Hepatocyte (in vitro differentiated cells): ENCODE results near the gene DCDC2. TPM values are rescaled to one million over a fixed set of nuclear protein-coding genes. Genes with fewer than 3 reads are reported as not detected.

Experiments used
- DNase-seq: peaks from one replicate; pipeline ENCODE4 v3.0.0-alpha.2; 2016; ENCODE audit warnings: low spot score
- H2AFZ ChIP-seq: fragments of 200-600 bp; sonication (generic); 2 replicates; pipeline ENCODE4 v1.6.0; 2016; ENCODE audit warnings: antibody characterized with exemption, mild to moderate bottlenecking
- H3K27ac ChIP-seq: fragments of 200-600 bp; sonication (generic); 2 replicates; pipeline ENCODE4 v1.5.1; 2016; ENCODE audit warnings: mild to moderate bottlenecking
- H3K27me3 ChIP-seq: fragments of 200-600 bp; sonication (generic); 2 replicates; pipeline ENCODE4 v1.6.1; 2016
- H3K36me3 ChIP-seq: fragments of 200-600 bp; sonication (generic); replicated peaks from 2 replicates; pipeline ENCODE4 v1.5.1; 2016; ENCODE audit warnings: low read depth; ENCODE audit not compliant: insufficient read depth
- H3K4me1 ChIP-seq: fragments of 200-600 bp; sonication (generic); 2 replicates; pipeline ENCODE4 v1.5.1; 2016; ENCODE audit warnings: mild to moderate bottlenecking, moderate library complexity; ENCODE audit not compliant: insufficient read depth
- H3K4me2 ChIP-seq: fragments of 200-600 bp; sonication (generic); 2 replicates; pipeline ENCODE4 v1.6.0; 2016
- H3K4me3 ChIP-seq: fragments of 200-600 bp; sonication (generic); 2 replicates; pipeline ENCODE4 v1.5.1; 2016; ENCODE audit warnings: mild to moderate bottlenecking
- H3K79me2 ChIP-seq: fragments of 200-600 bp; sonication (generic); 2 replicates; pipeline ENCODE4 v1.6.0; 2017; ENCODE audit warnings: mild to moderate bottlenecking
- H3K9me2 ChIP-seq: fragments of 200-600 bp; sonication (generic); replicated peaks from 2 replicates; pipeline ENCODE4 v1.6.0; 2017; ENCODE audit warnings: mild to moderate bottlenecking; ENCODE audit not compliant: insufficient read depth
- H3K9me3 ChIP-seq: fragments of 200-600 bp; sonication (generic); 2 replicates; pipeline ENCODE4 v1.5.1; 2016; ENCODE audit warnings: low read depth, mild to moderate bottlenecking
- H4K20me1 ChIP-seq: fragments of 200-600 bp; sonication (generic); 2 replicates; pipeline ENCODE4 v1.6.0; 2016; ENCODE audit warnings: mild to moderate bottlenecking; ENCODE audit not compliant: insufficient read depth, poor library complexity, severe bottlenecking
- CTCF ChIP-seq: fragments of 200-600 bp; sonication (generic); IDR thresholded peaks from 2 replicates; pipeline ENCODE4 v1.5.1; 2016; ENCODE audit warnings: antibody characterized with exemption, mild to moderate bottlenecking; ENCODE audit not compliant: poor library complexity
- EZH2 ChIP-seq: fragments of 200-600 bp; sonication (generic); IDR thresholded peaks from 2 replicates; pipeline ENCODE4 v1.6.1; 2016; ENCODE audit warnings: antibody characterized with exemption, mild to moderate bottlenecking, borderline replicate concordance
- EZH2phosphoT487 ChIP-seq: fragments of 200-600 bp; sonication (generic); IDR thresholded peaks from one replicate; pipeline ENCODE4 v1.6.1; 2018; ENCODE audit warnings: antibody characterized with exemption, mild to moderate bottlenecking, low read depth, moderate library complexity; ENCODE audit not compliant: unreplicated experiment, severe bottlenecking
- WGBS: methylation state at CpG from one replicate; pipeline ENCODE4 v1.1.6; 2016; ENCODE audit warnings: low lambda C conversion rate; ENCODE audit errors: missing lambda C conversion rate; 5-methylcytosine and 5-hydroxymethylcytosine counted together
- polyA plus RNA-seq: library from polyadenylated mRNA; unstranded; fragments of >200 nt; fragmentation: Nextera tagmentation; extraction: Ambion mirVana; gene quantifications from 2 replicates; pipeline ENCODE4 v1.2.1, GENCODE V29; 2016
- total RNA-seq: library from RNA; depleted of rRNA; stranded (reverse); fragments of >200 nt; gene quantifications from 2 replicates; pipeline ENCODE4 v1.2.3, GENCODE V29; 2014

DCDC2 gene
- total and polyA plus RNA-seq, 2 experiments from 2014 or later = 2.7 to 4.7 TPM

GRCh38 chr6:24183584-24183983 is 174.3 kb downstream of the DCDC2 start:
- Histone ChIP-seq H2AFZ (no peak overlapping the region), H3K79me2 (no peaks in the 10 kb centered on the region), H3K9me2 (no peaks in the 10 kb centered on the region), H3K9me3 (no peaks in the 10 kb centered on the region), H4K20me1 (no peaks in the 10 kb centered on the region), H3K4me1 (no peaks in the 10 kb centered on the region), H3K27me3 (no peaks in the 10 kb centered on the region), H3K4me2 (no peak overlapping the region), H3K27ac (no peak overlapping the region), H3K4me3 (no peak overlapping the region), H3K36me3 (no peaks in the 10 kb centered on the region)
- no peak for DNase-seq
- no peak for TF ChIP-seq CTCF
- TF ChIP-seq EZH2phosphoT487 = no peak
- TF ChIP-seq EZH2 = no peak
- 77% methylated on average over 10 of the region's 10 CpGs for WGBS

- Histone ChIP-seq H3K79me2 (no peaks in the 10 kb centered on the region), H3K4me1 (no peaks in the 10 kb centered on the region), H3K9me3 (no peaks in the 10 kb centered on the region), H2AFZ (no peak overlapping the region), H3K36me3 (no peaks in the 10 kb centered on the region), H3K27ac (no peak overlapping the region), H3K27me3 (no peaks in the 10 kb centered on the region), H3K9me2 (no peaks in the 10 kb centered on the region), H3K4me2 (no peak overlapping the region), H4K20me1 (no peaks in the 10 kb centered on the region), H3K4me3 (no peak overlapping the region)
- TF ChIP-seq EZH2phosphoT487 (no peak), CTCF (no peak), EZH2 (no peak)
- 71% methylated on average over 1 of the region's 1 CpG for WGBS
- no peak for DNase-seq
Observed at GRCh38 chr6:24157886-24158285, 200.0 kb downstream of the DCDC2 start.

GRCh38 chr6:24154121-24154520 is 203.7 kb downstream of the DCDC2 start:
- TF ChIP-seq EZH2 (no peak), EZH2phosphoT487 (no peak), CTCF (no peak)
- Histone ChIP-seq H3K4me1 (peaks cover 9% of the 10 kb centered on the region), H3K9me2 (no peaks in the 10 kb centered on the region), H3K27me3 (no peaks in the 10 kb centered on the region), H4K20me1 (no peaks in the 10 kb centered on the region), H3K4me3 (no peak overlapping the region), H3K9me3 (no peaks in the 10 kb centered on the region), H3K4me2 (no peak overlapping the region), H2AFZ (no peak overlapping the region), H3K27ac (no peak overlapping the region), H3K36me3 (no peaks in the 10 kb centered on the region), H3K79me2 (no peaks in the 10 kb centered on the region)
- DNase-seq = no peak

GRCh38 chr6:24152014-24152413 is 205.8 kb downstream of the DCDC2 start:
- WGBS = 100% methylated on average over 1 of the region's 1 CpG
- no peaks in the 10 kb centered on the region for H3K79me2 ChIP-seq

More at GRCh38 chr6:24152014-24152413, 205.8 kb downstream of the DCDC2 start:
- Histone ChIP-seq H2AFZ (no peak overlapping the region), H3K4me1 (peaks cover 20% of the 10 kb centered on the region), H3K36me3 (no peaks in the 10 kb centered on the region), H4K20me1 (no peaks in the 10 kb centered on the region), H3K9me3 (no peaks in the 10 kb centered on the region), H3K4me3 (no peak overlapping the region), H3K4me2 (no peak overlapping the region), H3K27me3 (no peaks in the 10 kb centered on the region), H3K9me2 (no peaks in the 10 kb centered on the region), H3K27ac (no peak overlapping the region)
- no peak for DNase-seq
- no peak for TF ChIP-seq EZH2phosphoT487
- TF ChIP-seq CTCF = no peak
- no peak for TF ChIP-seq EZH2
